Measurements from ENCODE around the gene ZBTB48.

GRCh38 chr1:6614929-6615785, 35.4 kb downstream of the ZBTB48 start:
- TF ChIP-seq ZNF274 (IDR thresholded peaks at IDR 0.05; ENCODE audit: low read depth, low read length) = no peak
- TF ChIP-seq SUZ12 (IDR thresholded peaks at IDR 0.05; ENCODE audit: extremely low read depth, insufficient read depth, insufficient read length) = no peak
